Measurements from ENCODE around the gene ALG13.
"Not testable (repeated sequence)": the region's sequence is repeated elsewhere in the genome, so short reads cannot be mapped to it uniquely, and the experiment has no call there.

ALG13 gene

GRCh38 chrX:111761578-111762135 lies 80.7 kb downstream of the ALG13 start:
- DNase-seq, result no peak

GRCh38 chrX:111778591-111778990 lies 97.6 kb downstream of the ALG13 start:
- no peak for DNase-seq

- DNase-seq, result no peak
These were observed 98.6 kb downstream of the ALG13 start for GRCh38 chrX:111779582-111779981.

GRCh38 chrX:111784667-111785066 lies 103.7 kb downstream of the ALG13 start:
- no peak for DNase-seq

GRCh38 chrX:111790054-111790453 lies 109.1 kb downstream of the ALG13 start:
- DNase-seq, result not testable (repeated sequence)

Measured in stimulated activated CD4-positive, alpha-beta T cell treated with anti-CD3 and anti-CD28 coated beads, Interleukin-1b, Interleukin-23, amount 100 ng/mL, for 48 hours (primary cell).